Amniotic epithelial cell (primary cell): ENCODE results near the gene NOL4L.

Source experiments
- DNase-seq: peaks from one replicate; pipeline ENCODE4 v3.0.0-alpha.2; 2010; ENCODE audit warnings: low read depth

NOL4L gene

GRCh38 chr20:32613192-32614053, 28.3 kb upstream of the NOL4L start:
- DNase-seq, result no peak

GRCh38 chr20:32612351-32613191, 27.4 kb upstream of the NOL4L start:
- no peak for DNase-seq

GRCh38 chr20:32611868-32612267, 26.7 kb upstream of the NOL4L start:
- no peak for DNase-seq

GRCh38 chr20:32611286-32611685, 26.2 kb upstream of the NOL4L start:
- DNase-seq, result no peak

- DNase-seq, result no peak
Measured at GRCh38 chr20:32610472-32611218, 25.5 kb upstream of the NOL4L start.

GRCh38 chr20:32609993-32610392, 24.9 kb upstream of the NOL4L start:
- DNase-seq, result no peak

GRCh38 chr20:32609111-32609773, 24.1 kb upstream of the NOL4L start:
- DNase-seq, result no peak

- DNase-seq, result no peak
Measured at GRCh38 chr20:32608664-32609015, 23.5 kb upstream of the NOL4L start.

- DNase-seq, result no peak
Measured at GRCh38 chr20:32607727-32608663, 22.9 kb upstream of the NOL4L start.

GRCh38 chr20:32607324-32607723, 22.2 kb upstream of the NOL4L start:
- DNase-seq, result no peak

- no peak for DNase-seq
Measured at GRCh38 chr20:32606790-32607189, 21.7 kb upstream of the NOL4L start.

- DNase-seq, result no peak
Measured at GRCh38 chr20:32606107-32606506, 21.0 kb upstream of the NOL4L start.

- DNase-seq, result peak; percentile 60
Measured at GRCh38 chr20:32605167-32605656, 20.1 kb upstream of the NOL4L start.

GRCh38 chr20:32603046-32603726, 18.1 kb upstream of the NOL4L start:
- no peak for DNase-seq

GRCh38 chr20:32602273-32602672, 17.1 kb upstream of the NOL4L start:
- DNase-seq, result no peak

- no peak for DNase-seq
Measured at GRCh38 chr20:32600681-32601237, 15.6 kb upstream of the NOL4L start.

GRCh38 chr20:32599783-32600340, 14.7 kb upstream of the NOL4L start:
- peak; percentile 24 for DNase-seq

GRCh38 chr20:32598606-32599005, 13.5 kb upstream of the NOL4L start:
- DNase-seq, result no peak

GRCh38 chr20:32597714-32598113, 12.6 kb upstream of the NOL4L start:
- no peak for DNase-seq
